Uterus (tissue), 4 donors: ENCODE measurements around the gene F12. TPM values are rescaled to one million over a fixed set of nuclear protein-coding genes. Genes with fewer than 3 reads are reported as not detected.
A peak's percentile ranks its signal among the peaks of the same experiment; 100 is the strongest.

Source experiments
- DNase-seq, 2 donors: peaks; one replicate each; pipeline ENCODE4 v3.0.0-alpha.2; 2019 to 2020
- H3K27ac ChIP-seq, 2 donors: fragments of 200-600 bp; sonication (generic); 1 replicate in 1 of 2; 2 replicates in 1 of 2; pipeline ENCODE4 v1.5.1; 2016 to 2018
- H3K27me3 ChIP-seq, 2 donors: fragments of 200-600 bp; sonication (generic); one replicate each; pipeline ENCODE4 v1.5.1; 2018 to 2019; ENCODE audit warnings: control low read depth in 1 of 2
- H3K36me3 ChIP-seq, 2 donors: fragments of 200-600 bp; sonication (generic); one replicate each; pipeline ENCODE4 v1.5.1; 2019; ENCODE audit warnings: control low read depth in 1 of 2
- H3K4me1 ChIP-seq, 2 donors: fragments of 200-600 bp; sonication (generic); one replicate each; pipeline ENCODE4 v1.5.1; 2018 to 2019; ENCODE audit warnings: control low read depth in 1 of 2
- H3K4me3 ChIP-seq, 2 donors: fragments of 200-600 bp; sonication (generic); 1 replicate in 1 of 2; 2 replicates in 1 of 2; pipeline ENCODE4 v1.5.1; 2018 to 2019; ENCODE audit warnings: mild to moderate bottlenecking in 1 of 2
- H3K9me3 ChIP-seq, 2 donors: fragments of 200-600 bp; sonication (generic); one replicate each; pipeline ENCODE4 v1.5.1; 2019; ENCODE audit warnings: control low read depth in 1 of 2
- POLR2A ChIP-seq, 2 donors: fragments of 450-650 bp; IDR thresholded peaks; one replicate each; pipeline ENCODE4 v1.6.1; 2016; ENCODE audit warnings: antibody characterized with exemption in 2 of 2, mild to moderate bottlenecking in 1 of 2, moderate library complexity in 1 of 2
- intact Hi-C: fragments of 100-400 bp; cut with DNase I; formaldehyde crosslinking; loops from one replicate; pipeline ENCODE4 v1.15.1; 2023; ENCODE audit warnings: low total_unique reads
- total RNA-seq, 4 donors: library from RNA; depleted of rRNA in 3 of 4; stranded (reverse); fragments of >200 nt in 3 of 4; gene quantifications; one replicate each; pipeline versions ENCODE4 v1.1.0 to v1.2.4, GENCODE V29; 2014 to 2023
- TF ChIP-seq, protein P1 (sequence below), 4 experiments: fragments of 200-600 bp in 2 of 4; fragments of 450-650 bp in 2 of 4; sonication (generic) in 2 of 4; IDR thresholded peaks; one replicate each; pipeline ENCODE4 v1.5.1; 2016 to 2019; ENCODE audit warnings: antibody characterized with exemption in 4 of 4, mild to moderate bottlenecking in 2 of 4, moderate library complexity in 1 of 4
- donor health status: DM: yes; HTN: yes; CAD: no.

The F12 gene
- total RNA-seq, 4 donors from 2014 or later, result 7.6 TPM; not detected in 3

DNA sequence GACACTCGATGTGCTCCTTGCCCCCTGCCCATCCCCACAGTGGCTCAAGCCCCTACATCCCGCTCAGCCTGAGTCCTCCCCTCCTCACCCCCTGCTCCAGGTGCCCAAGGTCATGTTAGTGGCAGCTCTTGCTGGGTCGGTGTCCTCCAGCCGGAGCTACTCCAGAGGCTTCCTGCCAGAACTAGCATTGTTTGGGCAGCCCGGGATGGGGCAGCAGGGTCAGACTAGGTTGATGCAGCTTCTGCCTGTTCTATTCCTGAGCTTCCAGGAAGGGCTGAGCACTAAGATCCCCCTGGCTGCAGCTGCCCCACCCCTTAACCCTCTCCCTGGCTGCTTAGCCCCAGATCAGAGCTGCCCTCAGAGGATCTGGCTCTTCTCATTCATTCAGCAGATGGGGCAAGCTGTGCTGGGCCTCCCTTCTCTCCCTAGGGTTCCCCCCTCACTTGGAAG is 51.0 kb downstream of the F12 start:
- Histone ChIP-seq H3K27me3 (no peaks in the 10 kb centered on the region), H3K9me3 (no peaks in the 10 kb centered on the region), H3K36me3 (no peaks in the 10 kb centered on the region), H3K4me3 (no peak overlapping the region), H3K27ac (no peak overlapping the region), H3K4me1 (peaks cover 0 to 6% of the 10 kb centered on the region in 2 donors)
- intact Hi-C loops, result no loop called here
- TF ChIP-seq POLR2A (IDR thresholded peaks at IDR 0.05), result no peak
- TF ChIP-seq, protein P1, sequence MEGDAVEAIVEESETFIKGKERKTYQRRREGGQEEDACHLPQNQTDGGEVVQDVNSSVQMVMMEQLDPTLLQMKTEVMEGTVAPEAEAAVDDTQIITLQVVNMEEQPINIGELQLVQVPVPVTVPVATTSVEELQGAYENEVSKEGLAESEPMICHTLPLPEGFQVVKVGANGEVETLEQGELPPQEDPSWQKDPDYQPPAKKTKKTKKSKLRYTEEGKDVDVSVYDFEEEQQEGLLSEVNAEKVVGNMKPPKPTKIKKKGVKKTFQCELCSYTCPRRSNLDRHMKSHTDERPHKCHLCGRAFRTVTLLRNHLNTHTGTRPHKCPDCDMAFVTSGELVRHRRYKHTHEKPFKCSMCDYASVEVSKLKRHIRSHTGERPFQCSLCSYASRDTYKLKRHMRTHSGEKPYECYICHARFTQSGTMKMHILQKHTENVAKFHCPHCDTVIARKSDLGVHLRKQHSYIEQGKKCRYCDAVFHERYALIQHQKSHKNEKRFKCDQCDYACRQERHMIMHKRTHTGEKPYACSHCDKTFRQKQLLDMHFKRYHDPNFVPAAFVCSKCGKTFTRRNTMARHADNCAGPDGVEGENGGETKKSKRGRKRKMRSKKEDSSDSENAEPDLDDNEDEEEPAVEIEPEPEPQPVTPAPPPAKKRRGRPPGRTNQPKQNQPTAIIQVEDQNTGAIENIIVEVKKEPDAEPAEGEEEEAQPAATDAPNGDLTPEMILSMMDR (IDR thresholded peaks at IDR 0.05), result no peak
- no peak for DNase-seq

DNA sequence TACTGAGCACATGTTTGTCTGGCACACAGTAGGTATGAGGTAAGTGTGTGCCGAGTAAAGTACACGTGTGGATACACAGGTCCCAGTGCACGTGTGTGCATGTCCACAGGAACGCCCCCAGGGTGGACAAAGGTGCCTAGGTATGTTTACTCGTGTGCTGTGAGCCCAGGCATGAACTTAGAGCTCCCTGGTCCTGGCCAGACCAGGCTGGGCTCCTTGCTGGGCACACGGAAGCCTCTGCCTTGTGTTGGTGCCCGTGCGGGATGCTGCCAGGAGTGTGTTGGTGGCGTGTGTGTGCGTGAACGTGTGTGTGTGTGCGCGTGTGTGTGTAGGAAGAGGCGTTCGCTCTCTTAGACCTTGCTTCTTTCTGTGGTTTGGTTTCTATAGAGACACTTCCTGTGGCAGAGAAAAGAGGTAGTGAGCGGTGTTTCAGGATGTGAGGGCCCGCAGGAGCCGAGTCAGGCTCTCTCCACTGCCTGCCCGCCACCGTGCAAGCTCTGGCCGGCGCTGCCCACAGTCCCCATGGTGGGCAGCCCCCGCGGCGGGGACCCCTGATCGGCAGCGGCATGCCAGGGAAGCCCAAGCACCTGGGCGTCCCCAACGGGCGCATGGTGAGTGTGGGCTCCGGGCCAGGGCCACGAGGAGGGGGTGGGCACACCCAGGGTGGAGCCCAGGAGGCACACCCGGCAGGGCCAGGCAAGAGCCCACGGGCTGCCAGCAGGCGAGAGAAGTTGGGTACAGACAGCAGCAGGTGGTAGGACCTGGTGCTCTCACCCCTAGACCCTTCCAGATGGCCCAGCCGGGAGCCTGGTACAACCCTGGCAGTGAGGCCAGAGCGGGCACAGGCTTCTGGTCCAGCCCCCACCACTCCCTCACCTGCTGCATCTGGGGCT is 51.7 kb downstream of the F12 start, which contains the start of gene RGS14:
Gene RGS14, plus strand, starts transcription at position 466 of the 893 bp plus-strand sequence. Its CDS starts 101 bp downstream, at position 567.
- no peak for DNase-seq
- TF ChIP-seq, protein P1 (IDR thresholded peaks at IDR 0.05), result no peak
- TF ChIP-seq POLR2A (IDR thresholded peaks at IDR 0.05), result no peak
- no peaks in the 10 kb centered on the region for H3K36me3 ChIP-seq
- intact Hi-C loops, result no loop called here
- H3K4me1 ChIP-seq, result no peaks in the 10 kb centered on the region
- no peaks in the 10 kb centered on the region for H3K27me3 ChIP-seq
- H3K4me3 ChIP-seq, result peak within 1 kb of the TSS in 1 of 2 donors; percentile 9
- H3K9me3 ChIP-seq, result no peaks in the 10 kb centered on the region
- H3K27ac ChIP-seq, result no peak within 1 kb of the TSS

DNA sequence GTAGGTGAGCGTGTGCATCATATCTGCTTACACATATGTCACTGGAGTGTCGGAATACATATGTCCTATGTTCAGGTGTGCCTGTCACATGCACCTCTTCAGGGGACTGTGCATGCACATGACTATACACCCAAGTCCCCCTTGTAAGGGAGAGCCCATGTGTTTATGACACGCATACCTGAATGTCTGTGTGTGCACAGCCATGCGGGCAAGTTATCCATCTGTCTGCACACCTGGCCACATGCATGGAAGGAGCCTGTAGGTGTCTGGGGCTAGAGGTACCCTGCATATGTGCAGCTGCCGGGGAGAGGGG is 52.3 kb downstream of the F12 start:
- DNase-seq, result no peak
- H3K4me1 ChIP-seq, result peaks cover 0 to 3% of the 10 kb centered on the region in 2 donors
- H3K4me3 ChIP-seq, result no peak overlapping the region
- intact Hi-C loops, result no loop called here
- no peak overlapping the region for H3K27ac ChIP-seq
- no peaks in the 10 kb centered on the region for H3K27me3 ChIP-seq
- no peaks in the 10 kb centered on the region for H3K9me3 ChIP-seq
- no peaks in the 10 kb centered on the region for H3K36me3 ChIP-seq
- TF ChIP-seq, protein P1 (IDR thresholded peaks at IDR 0.05), result no peak
- no peak for TF ChIP-seq POLR2A (IDR thresholded peaks at IDR 0.05)

GRCh38 chr5:177356746-177357145 is 52.6 kb downstream of the F12 start:
- DNase-seq, result no peak
- intact Hi-C loops, result no loop called here
- TF ChIP-seq POLR2A (IDR thresholded peaks at IDR 0.05), result no peak
- TF ChIP-seq, protein P1 (IDR thresholded peaks at IDR 0.05), result no peak
- no peaks in the 10 kb centered on the region for H3K27me3 ChIP-seq
- H3K4me1 ChIP-seq, result peaks cover 0 to 6% of the 10 kb centered on the region in 2 donors
- no peak overlapping the region for H3K27ac ChIP-seq
- no peaks in the 10 kb centered on the region for H3K9me3 ChIP-seq
- no peak overlapping the region for H3K4me3 ChIP-seq
- no peaks in the 10 kb centered on the region for H3K36me3 ChIP-seq

GRCh38 chr5:177355868-177356168 is 53.5 kb downstream of the F12 start:
- no peaks in the 10 kb centered on the region for H3K36me3 ChIP-seq
- H3K9me3 ChIP-seq, result no peaks in the 10 kb centered on the region
- no peak overlapping the region for H3K4me3 ChIP-seq
- H3K4me1 ChIP-seq, result peaks cover 0 to 6% of the 10 kb centered on the region in 2 donors
- H3K27ac ChIP-seq, result no peak overlapping the region
- intact Hi-C loops, result no loop called here
- DNase-seq, result no peak
- H3K27me3 ChIP-seq, result no peaks in the 10 kb centered on the region
- no peak for TF ChIP-seq POLR2A (IDR thresholded peaks at IDR 0.05)
- TF ChIP-seq, protein P1 (IDR thresholded peaks at IDR 0.05), result no peak
